ENCODE data around the gene SERP2.
"Not testable (repeated sequence)": the region's sequence is repeated elsewhere in the genome, so short reads cannot be mapped to it uniquely, and the experiment has no call there.

Gene SERP2

DNA sequence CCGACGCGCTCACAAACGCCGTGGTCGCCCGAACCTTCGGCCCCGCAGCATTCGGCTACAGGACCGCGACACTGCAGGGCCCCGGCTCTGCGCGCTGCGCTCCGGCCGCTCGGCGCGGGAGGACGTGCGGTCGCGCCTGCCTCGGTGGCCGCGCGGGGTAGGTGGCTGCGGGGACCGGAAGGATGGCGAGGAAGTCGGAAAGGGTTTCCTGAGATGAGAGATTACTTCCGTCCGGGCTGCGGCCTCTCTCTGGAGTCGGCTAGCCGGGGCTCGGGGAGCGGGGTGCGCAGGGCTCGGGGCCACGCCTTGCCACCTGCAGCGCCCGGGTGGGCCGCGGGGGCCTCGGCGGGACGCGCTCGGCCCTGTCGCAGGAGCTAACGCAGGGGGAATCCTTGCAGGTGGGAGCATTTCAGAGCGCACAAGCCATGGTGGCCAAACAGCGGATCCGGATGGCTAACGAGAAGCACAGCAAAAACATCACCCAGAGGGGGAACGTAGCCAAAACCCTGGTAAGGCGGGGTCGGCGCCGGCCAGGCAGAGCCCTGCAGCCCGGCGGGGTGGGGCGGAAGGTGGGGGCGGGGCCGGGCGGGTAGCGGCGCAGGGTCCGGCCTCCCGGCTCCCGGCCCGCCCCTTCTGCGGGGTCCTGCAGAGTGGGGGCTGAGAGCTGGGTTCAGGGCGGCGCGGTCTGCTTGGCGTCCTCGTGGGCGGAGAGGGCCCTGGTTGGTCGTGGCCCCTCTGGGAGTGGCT lies at the start of gene SERP2:
TSS of gene SERP2 (plus strand) at position 224 of the 747 bp plus-strand sequence. CDS start at position 426, 202 bp downstream.
- in situ Hi-C loops (cut with MboI; ENCODE audit: low sequenced_read_pairs): no loop called here

DNA sequence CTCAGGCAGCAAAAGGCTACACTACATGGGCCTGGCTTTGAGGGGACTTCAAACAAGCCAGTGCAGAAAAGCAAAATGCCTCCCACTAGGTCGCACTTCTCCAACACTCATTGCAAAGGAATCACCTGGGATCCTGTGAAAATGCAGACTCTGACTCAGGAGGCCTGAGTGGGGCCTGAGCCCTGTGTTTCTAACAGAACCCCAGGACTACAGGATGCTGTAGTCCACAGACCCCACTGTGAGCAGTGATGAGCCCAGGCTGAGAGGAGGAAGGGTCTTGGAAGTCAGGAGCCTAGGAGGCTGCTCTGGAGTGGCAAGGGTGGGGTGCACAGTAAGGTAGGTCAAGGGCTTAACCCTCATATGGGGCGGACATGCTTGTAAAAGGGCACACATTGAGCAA lies 46.7 kb upstream of the SERP2 start:
- in situ Hi-C loops (cut with MboI; ENCODE audit: low sequenced_read_pairs): no loop called here

DNA sequence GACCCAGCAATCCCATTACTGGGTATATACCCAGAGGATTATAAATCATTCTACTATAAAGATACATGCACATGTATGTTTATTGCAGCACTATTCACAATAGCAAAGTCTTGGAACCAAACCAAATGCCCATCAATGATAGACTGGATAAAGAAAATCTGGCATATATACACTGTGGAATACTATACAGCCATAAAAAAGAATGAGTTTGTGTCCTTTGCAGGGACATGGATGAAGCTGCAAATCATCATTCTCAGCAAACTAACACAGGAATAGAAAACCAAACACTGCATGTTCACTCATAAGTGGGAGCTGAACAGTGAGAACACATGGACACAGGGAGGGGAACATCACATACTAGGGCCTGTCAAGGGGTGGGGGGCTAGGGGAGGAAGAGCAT lies 44.6 kb upstream of the SERP2 start:
- in situ Hi-C loops (cut with MboI; ENCODE audit: low sequenced_read_pairs): not testable (repeated sequence)

DNA sequence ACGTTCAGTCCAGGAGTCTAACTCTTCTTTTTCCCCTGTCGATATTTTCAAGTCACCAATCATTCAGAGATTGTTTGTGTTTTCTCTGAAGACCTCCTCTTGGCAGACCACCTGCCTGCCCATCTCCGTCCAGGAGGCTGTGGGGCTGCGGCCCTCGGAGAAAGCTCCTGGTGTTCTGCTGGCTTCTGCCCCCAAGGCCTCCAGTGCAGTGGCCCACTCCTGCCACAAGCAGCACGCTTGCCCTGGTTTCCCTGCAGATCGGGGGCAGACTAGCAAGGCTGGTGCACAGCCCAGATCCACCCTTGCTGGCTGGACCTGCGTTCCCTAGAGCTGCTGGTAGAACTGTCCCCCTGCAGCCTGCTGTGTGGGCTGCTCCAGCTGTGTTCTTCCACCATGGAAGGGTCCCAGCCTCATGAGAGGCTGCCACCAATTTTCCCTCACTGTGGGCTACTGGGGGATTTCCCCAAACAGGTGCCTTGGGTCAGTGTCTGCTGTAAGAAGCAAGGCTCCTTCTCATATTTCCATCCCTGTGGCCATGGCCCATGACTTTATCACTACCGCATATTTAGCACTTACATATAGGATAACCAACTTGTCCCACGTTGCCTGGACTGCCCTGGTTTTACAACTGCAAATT lies 43.6 kb upstream of the SERP2 start:
- in situ Hi-C loops (cut with MboI; ENCODE audit: low sequenced_read_pairs): no loop called here

DNA sequence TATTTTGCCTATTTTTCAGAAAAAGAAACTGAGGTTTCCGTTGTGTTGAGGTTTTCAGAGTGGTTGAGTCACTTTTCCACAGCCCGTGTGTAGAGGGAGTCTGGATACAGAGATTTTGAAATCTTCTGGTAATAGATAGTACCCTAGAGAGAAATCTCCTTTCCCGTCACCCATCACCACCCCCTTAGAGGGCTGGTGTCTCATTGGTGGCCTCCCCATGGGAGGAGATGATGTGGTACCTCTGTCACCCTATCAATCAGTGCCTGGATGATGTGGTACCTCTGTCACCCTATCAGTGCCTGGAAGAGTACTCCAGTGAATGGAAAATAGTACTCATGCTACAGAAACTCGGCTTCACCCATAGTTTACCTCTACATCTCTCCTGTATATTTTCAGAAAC lies 42.2 kb upstream of the SERP2 start:
- in situ Hi-C loops (cut with MboI; ENCODE audit: low sequenced_read_pairs): no loop called here

DNA sequence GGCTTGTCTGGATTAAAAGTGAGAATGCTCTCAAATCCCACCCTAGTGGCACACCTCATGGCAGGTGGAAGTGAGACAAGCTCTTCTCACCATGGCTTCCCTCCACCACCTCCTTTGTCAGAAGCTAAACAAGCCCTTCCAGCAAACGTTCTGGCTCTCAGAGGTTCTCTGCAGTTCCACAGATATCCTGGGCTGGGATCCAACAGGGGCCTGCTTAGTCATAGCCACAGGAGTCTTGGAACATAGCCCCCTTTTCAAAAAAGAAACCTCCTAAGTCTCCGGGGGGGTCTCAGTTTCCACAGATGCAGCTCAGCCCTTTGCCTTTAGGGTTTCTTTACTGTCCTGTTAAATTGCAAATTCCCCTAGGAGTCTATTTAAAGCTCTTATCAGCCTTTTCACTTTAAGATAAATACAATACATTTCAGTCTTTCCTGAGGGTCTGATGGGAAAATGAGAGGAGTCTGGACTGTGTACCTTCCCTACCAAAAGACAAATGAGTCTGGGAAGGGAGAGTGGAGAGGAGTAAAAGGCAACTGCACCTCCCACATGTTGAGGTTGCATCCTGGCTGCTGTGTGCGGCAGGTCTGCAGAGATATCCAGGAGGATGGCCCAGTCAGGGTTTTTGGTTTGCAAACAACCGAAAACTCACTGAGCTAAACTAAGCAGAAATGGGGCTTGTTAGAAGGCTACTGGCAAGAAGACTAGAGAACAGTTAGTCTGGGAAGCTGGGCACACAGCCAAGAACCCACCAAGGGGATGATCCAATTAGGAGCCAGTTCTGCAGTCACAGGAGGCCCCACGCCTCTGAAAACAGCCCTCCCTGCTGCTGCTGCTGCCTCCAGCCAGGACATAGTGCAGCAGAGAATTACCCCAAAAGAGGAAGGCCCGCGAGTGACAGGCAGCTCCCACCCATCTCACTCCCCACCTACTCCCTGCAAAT lies 41.4 kb upstream of the SERP2 start:
- in situ Hi-C loops (cut with MboI; ENCODE audit: low sequenced_read_pairs): no loop called here

DNA sequence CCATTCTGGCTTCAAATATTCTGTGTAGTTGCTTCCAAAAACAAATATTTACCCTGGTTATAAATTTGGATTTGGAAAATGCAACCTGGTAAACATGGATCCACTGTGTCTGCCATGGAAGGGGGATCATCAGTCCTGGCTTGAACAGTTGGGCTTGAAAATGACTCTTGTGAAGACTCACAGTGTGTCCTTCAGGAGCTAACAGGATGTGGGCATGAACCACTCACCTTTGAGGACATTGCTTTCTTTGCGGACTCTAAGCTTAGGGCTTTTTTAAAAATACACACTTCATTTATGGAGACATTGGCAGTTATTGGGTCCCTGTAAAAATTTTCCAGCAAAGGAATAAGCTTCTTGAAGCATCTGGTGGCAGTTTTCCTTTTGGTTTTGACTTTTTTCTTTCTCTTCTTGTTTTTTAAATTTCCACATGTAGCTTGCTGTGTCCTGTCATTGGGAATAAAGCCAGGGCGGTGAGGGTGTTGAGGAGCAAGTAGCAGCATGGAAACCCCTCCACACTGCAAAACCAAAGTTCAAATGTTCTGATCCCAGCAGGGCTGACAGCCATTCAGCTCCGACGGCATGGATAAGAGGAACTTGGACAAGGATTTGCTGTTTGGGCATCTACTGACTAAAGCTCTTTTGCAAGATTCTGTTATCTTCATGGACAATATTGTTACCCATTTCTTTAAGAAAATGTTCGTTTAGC lies 39.5 kb upstream of the SERP2 start:
- in situ Hi-C loops (cut with MboI; ENCODE audit: low sequenced_read_pairs): no loop called here

DNA sequence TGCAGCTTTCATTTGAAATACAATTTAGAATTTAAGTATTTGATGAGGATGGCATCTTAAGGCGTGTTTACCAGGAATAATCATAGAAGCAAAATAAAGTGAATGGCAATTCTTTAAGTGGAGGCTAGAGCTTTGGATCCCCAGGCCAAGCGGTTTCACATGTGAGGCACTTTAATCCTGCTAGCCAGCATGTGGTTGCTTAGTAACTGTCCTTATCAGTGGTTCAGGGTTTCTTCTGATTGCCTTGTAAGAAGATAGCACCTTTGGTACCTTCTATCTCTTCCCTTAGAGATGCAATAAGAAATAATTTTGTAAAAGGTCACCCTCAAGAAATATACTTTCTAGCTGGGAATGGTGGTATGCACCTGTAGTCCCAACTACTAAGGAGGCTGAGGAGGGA lies 38.9 kb upstream of the SERP2 start:
- in situ Hi-C loops (cut with MboI; ENCODE audit: low sequenced_read_pairs): no loop called here

DNA sequence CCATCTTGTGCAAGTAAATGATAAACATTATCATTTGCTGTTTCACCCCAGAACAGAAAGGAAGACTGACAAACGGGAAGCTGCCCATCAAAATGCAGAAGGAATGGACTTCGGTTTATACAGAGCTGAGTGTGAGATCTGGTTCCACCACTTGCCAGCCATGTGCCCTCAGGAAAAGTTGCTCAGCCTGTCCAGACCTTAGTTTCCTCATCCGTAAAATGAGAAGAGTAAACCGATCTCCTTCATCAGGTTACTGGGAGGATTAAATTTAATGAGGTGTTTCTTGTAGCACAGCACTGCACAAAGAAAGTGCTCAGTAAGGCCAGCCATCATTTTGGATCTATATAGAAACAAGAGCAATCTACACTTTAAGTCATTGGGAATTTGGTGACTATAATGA lies 36.7 kb upstream of the SERP2 start:
- in situ Hi-C loops (cut with MboI; ENCODE audit: low sequenced_read_pairs): no loop called here

DNA sequence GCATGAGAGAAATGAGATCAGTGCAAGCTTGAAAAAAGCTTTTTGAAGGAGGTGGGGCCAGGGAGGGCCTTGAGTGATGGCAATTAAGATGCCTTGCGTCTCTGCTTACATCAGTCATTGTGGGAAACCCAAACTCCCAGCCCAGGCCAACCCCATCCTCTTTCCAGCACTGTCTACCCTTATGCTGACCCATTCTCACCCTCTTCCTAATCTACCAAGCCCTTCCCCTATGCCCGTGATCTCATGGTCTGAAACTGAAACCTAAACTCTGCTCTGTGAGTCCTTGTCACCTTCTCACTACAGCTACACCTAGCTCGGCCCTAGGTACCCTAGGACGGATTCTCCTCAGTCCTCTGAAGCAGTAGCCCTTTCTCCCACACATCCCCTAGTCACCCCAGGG lies 36.0 kb upstream of the SERP2 start:
- in situ Hi-C loops (cut with MboI; ENCODE audit: low sequenced_read_pairs): no loop called here

DNA sequence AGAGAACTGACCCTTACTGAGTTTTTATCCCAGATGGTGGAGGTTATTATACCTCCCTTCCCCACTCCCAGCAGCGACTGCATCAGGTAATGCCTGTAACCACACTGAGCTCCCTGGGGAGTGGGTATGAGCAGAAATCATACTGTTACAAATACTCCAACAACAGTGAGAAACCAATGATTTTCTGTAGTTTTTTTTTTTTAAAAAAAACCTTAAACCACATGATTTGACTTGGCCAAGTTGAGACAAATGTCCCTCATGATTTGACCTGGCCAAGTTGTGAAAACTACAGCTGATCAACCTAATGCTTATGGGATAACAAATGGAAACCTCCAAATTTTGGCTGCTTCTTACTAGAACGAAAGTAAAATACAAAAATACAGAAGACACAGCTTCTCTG lies 33.1 kb upstream of the SERP2 start:
- in situ Hi-C loops (cut with MboI; ENCODE audit: low sequenced_read_pairs): no loop called here

DNA sequence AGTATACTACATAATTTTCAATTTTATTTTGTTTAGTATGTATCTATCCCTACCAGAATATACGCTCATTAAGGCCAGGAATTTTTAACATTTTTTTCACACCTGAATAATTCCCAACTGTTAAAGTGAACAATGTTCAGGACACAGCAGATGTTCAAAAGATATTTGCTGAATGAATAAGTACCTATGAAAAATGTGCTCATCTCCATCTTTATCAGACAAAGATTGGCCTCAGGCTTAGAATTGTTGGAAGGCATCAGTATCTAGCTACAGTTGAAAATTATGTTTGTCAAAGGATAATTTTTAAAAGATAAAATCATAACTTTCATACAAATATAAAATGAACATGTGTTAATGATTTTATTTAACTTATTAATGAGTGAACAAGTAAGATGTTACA lies 30.9 kb upstream of the SERP2 start:
- in situ Hi-C loops (cut with MboI; ENCODE audit: low sequenced_read_pairs): no loop called here

DNA sequence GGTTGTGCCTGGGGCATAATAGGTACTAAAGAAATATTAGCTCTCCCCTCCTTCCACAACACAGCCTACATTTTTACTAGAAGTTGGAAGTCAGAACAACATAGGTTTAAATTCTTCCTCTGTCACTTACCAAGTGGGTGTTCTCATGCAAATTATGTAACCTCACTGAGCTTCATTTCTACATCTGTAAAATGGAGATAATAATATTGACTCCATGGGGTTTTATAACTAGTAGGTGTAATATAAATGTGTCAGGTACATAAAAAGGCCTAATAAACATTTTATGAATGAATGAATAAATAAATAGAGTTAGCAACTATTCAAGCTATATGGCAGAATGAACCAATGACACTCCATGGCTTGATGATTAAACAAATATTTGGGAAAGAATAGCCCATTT lies 27.1 kb upstream of the SERP2 start:
- in situ Hi-C loops (cut with MboI; ENCODE audit: low sequenced_read_pairs): no loop called here

DNA sequence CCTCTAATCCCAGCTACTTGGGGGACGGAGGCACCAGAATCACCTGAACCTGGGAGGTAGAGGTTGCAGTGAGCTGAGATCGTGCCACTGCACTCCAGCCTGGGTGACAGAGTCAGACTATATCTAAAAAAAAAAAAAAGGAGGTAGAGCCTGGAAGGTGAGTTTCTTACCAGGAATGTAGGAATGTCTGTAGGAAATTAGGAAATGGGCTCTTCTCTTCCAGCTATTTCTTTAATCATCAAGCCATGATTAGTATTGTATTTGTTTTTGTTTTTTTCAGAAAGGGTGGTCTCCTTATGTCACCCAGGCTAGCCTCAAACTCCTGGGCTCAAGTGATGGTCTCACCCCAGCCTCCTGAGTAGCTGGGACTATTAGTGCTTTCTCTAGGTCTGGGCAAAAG lies 26.3 kb upstream of the SERP2 start:
- in situ Hi-C loops (cut with MboI; ENCODE audit: low sequenced_read_pairs): no loop called here

DNA sequence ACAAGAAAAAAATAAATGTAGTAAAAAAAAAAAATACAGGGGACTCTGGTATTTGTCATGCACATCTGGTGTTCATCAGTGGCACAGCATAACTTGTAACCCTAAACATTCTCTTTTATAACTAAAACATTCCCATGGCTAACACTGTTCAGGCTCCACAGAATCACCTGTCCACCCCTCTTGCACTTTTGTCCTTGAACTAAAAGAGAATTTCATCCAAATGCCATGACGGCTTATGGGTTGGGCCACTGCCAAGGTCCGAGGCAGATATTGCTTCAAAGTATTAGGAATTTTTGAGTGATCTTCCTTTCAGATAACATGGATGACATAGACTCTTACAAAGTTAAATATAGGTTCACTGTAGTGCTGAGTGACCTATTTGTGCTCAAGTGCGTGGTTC lies 25.7 kb upstream of the SERP2 start:
- in situ Hi-C loops (cut with MboI; ENCODE audit: low sequenced_read_pairs): no loop called here

DNA sequence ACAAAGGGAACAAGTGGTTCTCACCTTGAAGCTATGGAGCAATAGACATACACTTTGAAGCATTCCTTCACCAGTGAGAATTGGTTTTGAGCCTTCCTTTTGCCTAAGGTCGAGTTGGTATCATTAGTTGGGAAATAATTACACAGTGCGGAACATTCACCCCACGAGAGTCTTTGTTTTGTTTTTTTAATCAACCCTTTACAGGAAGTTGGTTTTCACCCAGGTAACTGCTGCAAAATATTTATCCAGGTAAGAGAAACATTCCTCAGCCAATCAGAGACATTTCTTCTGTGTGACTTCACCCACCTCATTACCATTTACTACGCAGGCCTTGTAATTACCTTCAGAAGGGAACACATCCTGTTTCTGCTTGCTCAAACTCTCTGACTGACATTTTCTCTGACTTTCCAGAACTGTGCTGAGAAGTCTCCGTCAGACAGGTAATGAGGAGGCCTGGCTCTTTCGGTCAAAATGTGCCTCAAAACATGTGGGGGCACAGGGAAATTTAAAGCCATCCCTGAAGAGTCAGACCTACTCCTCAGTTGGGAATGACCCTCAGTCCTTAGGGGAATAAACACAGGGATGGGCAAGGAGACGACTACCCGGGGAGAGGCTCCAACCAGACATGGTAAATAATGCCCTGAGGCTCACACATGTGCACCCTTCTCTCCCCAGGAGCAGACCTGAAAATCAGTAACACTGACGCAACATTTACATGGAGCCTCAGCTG lies 22.7 kb upstream of the SERP2 start:
- in situ Hi-C loops (cut with MboI; ENCODE audit: low sequenced_read_pairs): no loop called here

DNA sequence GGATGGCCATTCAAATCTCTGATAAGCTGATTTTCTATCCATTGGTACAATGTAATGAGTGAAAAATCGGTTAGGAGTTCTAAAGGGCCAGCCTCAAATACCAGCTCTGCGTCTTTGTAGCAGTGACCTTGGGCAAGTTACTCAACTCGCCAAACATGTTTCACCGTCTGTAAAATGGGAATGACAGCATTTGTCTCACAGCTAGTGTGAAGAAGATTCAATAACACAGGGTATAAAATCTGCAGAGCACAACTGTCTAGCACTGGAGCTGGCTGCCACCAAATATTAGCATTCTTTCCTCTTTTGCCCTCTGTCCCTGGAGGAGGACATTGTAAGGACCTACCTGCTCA lies 22.1 kb upstream of the SERP2 start:
- in situ Hi-C loops (cut with MboI; ENCODE audit: low sequenced_read_pairs): no loop called here

DNA sequence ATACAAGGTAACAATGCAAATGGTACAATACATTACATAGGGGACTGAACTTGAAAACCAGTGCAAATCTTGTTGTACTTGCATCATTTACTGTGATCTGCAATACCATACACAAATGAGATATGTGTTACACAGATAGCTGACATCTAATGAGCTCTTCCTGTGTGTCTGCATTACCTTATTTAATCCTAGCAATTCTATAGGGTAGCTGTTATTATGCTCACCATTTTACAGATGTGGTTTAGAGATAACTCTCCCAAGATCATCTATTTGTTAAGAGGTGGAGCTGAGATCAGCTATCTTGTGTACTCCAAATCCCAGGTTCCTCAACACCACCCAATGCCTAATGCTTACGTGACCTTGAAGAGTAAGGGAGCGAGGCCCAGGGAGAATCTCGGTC lies 21.4 kb upstream of the SERP2 start:
- in situ Hi-C loops (cut with MboI; ENCODE audit: low sequenced_read_pairs): no loop called here

DNA sequence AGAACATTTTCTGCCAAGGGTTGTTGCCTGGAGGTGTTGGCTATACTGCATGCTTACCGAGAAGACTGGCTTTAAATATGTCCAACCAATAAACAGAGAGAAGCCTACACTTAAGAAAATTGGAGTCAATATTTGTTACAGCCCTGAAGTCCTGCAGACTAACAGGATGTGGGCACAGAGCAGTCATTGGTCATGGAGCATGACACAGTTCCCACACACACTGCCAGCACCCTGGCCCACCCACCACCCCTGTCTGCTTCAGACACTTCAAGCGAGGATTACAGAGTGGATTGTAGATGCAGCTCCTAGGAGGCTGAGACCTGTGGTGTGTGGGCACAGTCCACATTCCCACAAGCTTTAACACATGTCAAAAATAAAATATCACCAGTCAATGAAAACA lies 21.0 kb upstream of the SERP2 start:
- in situ Hi-C loops (cut with MboI; ENCODE audit: low sequenced_read_pairs): no loop called here

DNA sequence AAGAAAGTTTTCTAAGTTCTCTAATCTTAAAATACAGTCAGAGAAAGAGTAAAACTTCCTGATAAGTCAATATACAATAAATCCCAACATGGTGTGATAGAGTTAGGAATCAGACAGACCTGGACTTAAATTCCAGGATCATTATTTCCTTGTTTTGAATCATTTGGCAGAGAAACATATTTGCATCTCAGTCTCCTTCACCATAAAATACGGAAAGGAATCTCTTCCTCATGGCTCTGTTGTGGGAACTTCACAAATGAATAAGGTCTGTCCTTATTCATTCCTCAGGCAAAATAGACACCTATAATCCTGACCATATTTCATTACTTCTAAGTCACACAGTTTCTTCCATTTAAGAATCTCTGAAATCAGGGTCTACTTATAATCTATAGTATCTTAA lies 19.3 kb upstream of the SERP2 start:
- in situ Hi-C loops (cut with MboI; ENCODE audit: low sequenced_read_pairs): no loop called here

DNA sequence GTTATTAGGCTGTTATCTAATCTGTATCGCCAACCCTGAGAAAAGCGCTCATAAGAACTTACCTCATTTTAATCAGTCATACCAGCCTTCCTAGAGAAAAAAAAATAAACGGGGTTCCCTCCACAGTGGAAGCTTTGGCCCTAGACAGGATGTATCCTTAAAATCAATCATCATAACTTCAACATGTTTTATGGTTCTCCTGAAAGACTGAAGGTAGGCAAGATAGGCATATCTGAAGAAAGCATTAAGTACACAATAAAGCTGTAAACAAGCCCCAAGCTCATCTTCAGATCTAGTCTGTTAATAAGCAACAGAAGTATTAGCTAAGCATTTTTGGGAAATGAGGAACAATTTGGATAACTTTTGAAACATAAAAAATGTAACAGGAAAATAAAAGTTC lies 18.7 kb upstream of the SERP2 start:
- in situ Hi-C loops (cut with MboI; ENCODE audit: low sequenced_read_pairs): no loop called here
